Trophoblast cell (in vitro differentiated cells and primary cell): ENCODE results near the gene DBH.
A peak's percentile ranks its signal among the peaks of the same experiment; 100 is the strongest.

Experiments
- DNase-seq, 2 donors: peaks; one replicate each; pipeline ENCODE4 v3.0.0-alpha.2; 2016
- H2AFZ ChIP-seq: 2 replicates; pipeline ENCODE4 v1.6.1; 2013; ENCODE audit warnings: low read length, moderate library complexity, mild to moderate bottlenecking; ENCODE audit not compliant: insufficient read depth, poor library complexity
- H2AK5ac ChIP-seq: 2 replicates; pipeline ENCODE4 v1.6.1; 2013; ENCODE audit warnings: mild to moderate bottlenecking, low read length
- H2BK120ac ChIP-seq: 2 replicates; pipeline ENCODE4 v1.6.1; 2013; ENCODE audit warnings: low read length, mild to moderate bottlenecking, moderate library complexity; ENCODE audit not compliant: insufficient read depth, poor library complexity
- H2BK12ac ChIP-seq: 2 replicates; pipeline ENCODE4 v1.6.1; 2013; ENCODE audit warnings: mild to moderate bottlenecking, low read length, moderate library complexity
- H2BK5ac ChIP-seq: 2 replicates; pipeline ENCODE4 v1.6.1; 2013; ENCODE audit warnings: low read length, low read depth, moderate library complexity, mild to moderate bottlenecking; ENCODE audit not compliant: poor library complexity
- H3K14ac ChIP-seq: 2 replicates; pipeline ENCODE4 v1.6.1; 2013; ENCODE audit warnings: mild to moderate bottlenecking, low read length
- H3K18ac ChIP-seq: 2 replicates; pipeline ENCODE4 v1.6.1; 2013; ENCODE audit warnings: mild to moderate bottlenecking, low read length
- H3K23ac ChIP-seq: 2 replicates; pipeline ENCODE4 v1.6.1; 2013; ENCODE audit warnings: low read length
- H3K27ac ChIP-seq: 2 replicates; pipeline ENCODE4 v1.5.1; 2013; ENCODE audit warnings: low read depth, mild to moderate bottlenecking, inconsistent platforms, low read length, moderate library complexity
- H3K27me3 ChIP-seq: 2 replicates; pipeline ENCODE4 v1.6.1; 2013; ENCODE audit warnings: inconsistent platforms, mild to moderate bottlenecking, low read length, moderate library complexity; ENCODE audit not compliant: insufficient read depth
- H3K36me3 ChIP-seq, 2 experiments: 1 replicate in 1 of 2; 2 replicates in 1 of 2; pipeline ENCODE4 v1.6.1; 2013; ENCODE audit warnings: low read length in 2 of 2, mild to moderate bottlenecking in 2 of 2, moderate library complexity in 1 of 2; ENCODE audit not compliant: insufficient read depth in 2 of 2, control insufficient read depth in 1 of 2
- H3K4ac ChIP-seq: 2 replicates; pipeline ENCODE4 v1.6.1; 2013; ENCODE audit warnings: low read depth, mild to moderate bottlenecking, low read length, moderate library complexity
- H3K4me1 ChIP-seq, 2 experiments: 1 replicate in 1 of 2; 2 replicates in 1 of 2; pipeline ENCODE4 v1.6.1; 2013; ENCODE audit warnings: low read length in 2 of 2, mild to moderate bottlenecking in 2 of 2, moderate library complexity in 1 of 2; ENCODE audit not compliant: insufficient read depth in 2 of 2, control insufficient read depth in 1 of 2
- H3K4me2 ChIP-seq: 2 replicates; pipeline ENCODE4 v1.6.1; 2013; ENCODE audit warnings: inconsistent platforms, mild to moderate bottlenecking, low read length, moderate library complexity
- H3K4me3 ChIP-seq: 2 replicates; pipeline ENCODE4 v1.5.1; 2013; ENCODE audit warnings: mild to moderate bottlenecking, low read depth, low read length, inconsistent platforms
- H3K79me1 ChIP-seq: one replicate; pipeline ENCODE4 v1.6.1; 2013; ENCODE audit warnings: low read length
- H3K79me2 ChIP-seq: 2 replicates; pipeline ENCODE4 v1.6.1; 2013; ENCODE audit warnings: low read length, mild to moderate bottlenecking; ENCODE audit not compliant: control insufficient read depth, insufficient read depth, poor library complexity
- H3K9ac ChIP-seq: 2 replicates; pipeline ENCODE4 v1.6.1; 2013; ENCODE audit warnings: mild to moderate bottlenecking, low read length
- H3K9me3 ChIP-seq: 2 replicates; pipeline ENCODE4 v1.6.1; 2013; ENCODE audit warnings: low read depth, mild to moderate bottlenecking, control low read depth, inconsistent platforms, low read length; ENCODE audit not compliant: insufficient read depth
- H4K12ac ChIP-seq: 2 replicates; pipeline ENCODE4 v1.6.1; 2013; ENCODE audit warnings: low read depth, mild to moderate bottlenecking, low read length, moderate library complexity
- H4K8ac ChIP-seq: 2 replicates; pipeline ENCODE4 v1.6.1; 2013; ENCODE audit warnings: low read depth, mild to moderate bottlenecking, low read length, moderate library complexity
- H4K91ac ChIP-seq: one replicate; pipeline ENCODE4 v1.6.1; 2013; ENCODE audit warnings: low read depth, mild to moderate bottlenecking, low read length, moderate library complexity
- WGBS: extraction: QIAGEN DNeasy Blood & Tissue Kit; methylation state at CpG from one replicate; pipeline ENCODE4 v1.1.7; 2013; ENCODE audit warnings: missing lambda C conversion rate; ENCODE audit not compliant: insufficient read length, insufficient coverage; ENCODE audit errors: extremely low coverage; 5-methylcytosine and 5-hydroxymethylcytosine counted together

The DBH gene

GRCh38 chr9:133700819-133701320 lies 64.7 kb downstream of the DBH start:
- no peak overlapping the region for H3K9ac ChIP-seq
- no peak overlapping the region for H3K4me2 ChIP-seq
- no peak overlapping the region for H4K8ac ChIP-seq
- no peak overlapping the region for H3K27ac ChIP-seq
- no peaks in the 10 kb centered on the region for H3K79me2 ChIP-seq
- no peaks in the 10 kb centered on the region for H3K4me1 ChIP-seq
- H2BK120ac ChIP-seq, result no peak overlapping the region
- no peak overlapping the region for H4K91ac ChIP-seq
- H2BK5ac ChIP-seq, result no peak overlapping the region
- H2AK5ac ChIP-seq, result no peak overlapping the region
- no CpG with 5 or more reads among the region's 4 CpGs for WGBS
- no peak overlapping the region for H2BK12ac ChIP-seq
- DNase-seq, result no peak
- no peak overlapping the region for H2AFZ ChIP-seq
- no peak overlapping the region for H3K23ac ChIP-seq
- H3K14ac ChIP-seq, result no peak overlapping the region
- no peak overlapping the region for H3K4me3 ChIP-seq
- H3K18ac ChIP-seq, result no peak overlapping the region
- H3K36me3 ChIP-seq, result no peaks in the 10 kb centered on the region
- no peak overlapping the region for H3K4ac ChIP-seq
- H3K27me3 ChIP-seq, result no peaks in the 10 kb centered on the region
- no peaks in the 10 kb centered on the region for H3K79me1 ChIP-seq
- no peaks in the 10 kb centered on the region for H3K9me3 ChIP-seq
- H4K12ac ChIP-seq, result no peak overlapping the region

- no peaks in the 10 kb centered on the region for H3K79me1 ChIP-seq
- H3K23ac ChIP-seq, result no peak overlapping the region
- H3K27ac ChIP-seq, result no peak overlapping the region
- no peak overlapping the region for H3K9ac ChIP-seq
- H4K12ac ChIP-seq, result no peak overlapping the region
- no peaks in the 10 kb centered on the region for H3K79me2 ChIP-seq
- WGBS, result no CpG with 5 or more reads among the region's 33 CpGs
- H3K4me2 ChIP-seq, result no peak overlapping the region
- H3K27me3 ChIP-seq, result no peaks in the 10 kb centered on the region
- H4K8ac ChIP-seq, result no peak overlapping the region
- no peak for DNase-seq
- H3K4me3 ChIP-seq, result no peak overlapping the region
- no peak overlapping the region for H2BK5ac ChIP-seq
- no peak overlapping the region for H2AFZ ChIP-seq
- H4K91ac ChIP-seq, result no peak overlapping the region
- H3K4ac ChIP-seq, result no peak overlapping the region
- H2BK12ac ChIP-seq, result no peak overlapping the region
- no peaks in the 10 kb centered on the region for H3K9me3 ChIP-seq
- H3K4me1 ChIP-seq, result no peaks in the 10 kb centered on the region
- H3K36me3 ChIP-seq, result no peaks in the 10 kb centered on the region
- no peak overlapping the region for H3K14ac ChIP-seq
- H2BK120ac ChIP-seq, result no peak overlapping the region
- H3K18ac ChIP-seq, result no peak overlapping the region
- H2AK5ac ChIP-seq, result no peak overlapping the region
Observed at GRCh38 chr9:133701321-133701980, 65.3 kb downstream of the DBH start.

- no peak overlapping the region for H4K12ac ChIP-seq
- H3K9me3 ChIP-seq, result no peaks in the 10 kb centered on the region
- no peak overlapping the region for H2AFZ ChIP-seq
- H3K4ac ChIP-seq, result no peak overlapping the region
- H3K27me3 ChIP-seq, result no peaks in the 10 kb centered on the region
- H3K4me3 ChIP-seq, result no peak overlapping the region
- H3K27ac ChIP-seq, result no peak overlapping the region
- no peaks in the 10 kb centered on the region for H3K79me2 ChIP-seq
- H2BK5ac ChIP-seq, result no peak overlapping the region
- H3K79me1 ChIP-seq, result no peaks in the 10 kb centered on the region
- WGBS, result no CpG with 5 or more reads among the region's 39 CpGs
- no peak overlapping the region for H4K8ac ChIP-seq
- no peak for DNase-seq
- no peak overlapping the region for H3K23ac ChIP-seq
- H2AK5ac ChIP-seq, result no peak overlapping the region
- H2BK12ac ChIP-seq, result no peak overlapping the region
- no peak overlapping the region for H3K9ac ChIP-seq
- H4K91ac ChIP-seq, result no peak overlapping the region
- no peak overlapping the region for H2BK120ac ChIP-seq
- H3K4me2 ChIP-seq, result no peak overlapping the region
- no peak overlapping the region for H3K14ac ChIP-seq
- H3K36me3 ChIP-seq, result no peaks in the 10 kb centered on the region
- no peak overlapping the region for H3K18ac ChIP-seq
- H3K4me1 ChIP-seq, result no peaks in the 10 kb centered on the region
Observed at GRCh38 chr9:133701981-133702797, 66.0 kb downstream of the DBH start.

GRCh38 chr9:133702798-133703590 lies 66.8 kb downstream of the DBH start:
- Histone ChIP-seq H2BK12ac (no peak overlapping the region), H4K91ac (peak overlapping the region; percentile 19), H3K36me3 (no peaks in the 10 kb centered on the region), H3K27ac (no peak overlapping the region), H3K18ac (no peak overlapping the region), H2BK5ac (no peak overlapping the region), H3K9ac (no peak overlapping the region), H3K23ac (no peak overlapping the region), H3K79me2 (no peaks in the 10 kb centered on the region), H3K9me3 (no peaks in the 10 kb centered on the region), H3K14ac (no peak overlapping the region), H4K8ac (no peak overlapping the region), H3K4me3 (no peak overlapping the region), H3K4me2 (no peak overlapping the region), H2AK5ac (peak overlapping the region; percentile 9), H4K12ac (no peak overlapping the region), H3K4ac (no peak overlapping the region), H2BK120ac (no peak overlapping the region), H3K27me3 (no peaks in the 10 kb centered on the region), H3K79me1 (no peaks in the 10 kb centered on the region), H3K4me1 (no peaks in the 10 kb centered on the region), H2AFZ (no peak overlapping the region)
- DNase-seq, result no peak
- no CpG with 5 or more reads among the region's 39 CpGs for WGBS
